A549 (cell line): ENCODE results near the gene GPC1. TPM values are rescaled to one million over a fixed set of nuclear protein-coding genes. Genes with fewer than 3 reads are reported as not detected.
A peak's percentile ranks its signal among the peaks of the same experiment; 100 is the strongest.

Experiments
- ATAC-seq, 2 experiments: fragments of 200-7000 bp in 1 of 2; fragments of >200 bp in 1 of 2; cut with Nextera tagmentation in 1 of 2; cut with Tn5 transposase in 1 of 2; 3 replicates each; pipeline versions ENCODE4 v1.8.0 to v1.9.1; 2018 to 2020; ENCODE audit warnings: mild to moderate bottlenecking in 1 of 2, moderate library complexity in 1 of 2
- CTCF ChIA-PET: fragments of 300-600 bp; sonication (Branson Sonifier 250); formaldehyde crosslinking; extraction: SDS; loops from one replicate; lab custom pipeline; 2021; ENCODE audit warnings: antibody characterized with exemption, inconsistent platforms; lab: Yijun Ruan, JAX
- POLR2A ChIA-PET: fragments of 350-600 bp; formaldehyde crosslinking; extraction: SDS; loops from one replicate; lab custom pipeline; 2021; ENCODE audit warnings: antibody characterized with exemption, inconsistent platforms; lab: Yijun Ruan, JAX
- DNase-seq, 2 experiments: peaks; one replicate each; pipeline versions ENCODE4 v3.0.0 to v3.0.0-alpha.2; 2011 to 2016; ENCODE audit warnings: low read depth in 1 of 2, low spot score in 1 of 2
- FAIRE-seq: peaks from 2 replicates; lab custom pipeline; 2011; peaks lifted over from hg19 to GRCh38; lab: Jason Lieb, UNC
- H3K27ac ChIP-seq, 2 experiments: fragments of >200 bp; sonication (Bioruptor Twin); formaldehyde crosslinking; 3 replicates each; pipeline ENCODE4 v1.5.1; 2016 to 2017
- H3K4me1 ChIP-seq: fragments of >200 bp; sonication (Bioruptor Twin); formaldehyde crosslinking; 3 replicates; pipeline ENCODE4 v1.6.1; 2016
- H3K4me2 ChIP-seq: fragments of >200 bp; sonication (Bioruptor Twin); formaldehyde crosslinking; 3 replicates; pipeline ENCODE4 v1.6.1; 2016
- H3K4me3 ChIP-seq: fragments of >200 bp; sonication (Bioruptor Twin); formaldehyde crosslinking; 3 replicates; pipeline ENCODE4 v1.5.1; 2016
- H3K9me3 ChIP-seq: fragments of >200 bp; sonication (Bioruptor Twin); formaldehyde crosslinking; 3 replicates; pipeline ENCODE4 v1.6.1; 2016
- BCL3 ChIP-seq: fragments of >200 bp; sonication (Bioruptor Twin); formaldehyde crosslinking; IDR thresholded peaks from 3 replicates; pipeline ENCODE4 v1.6.1; 2016
- BHLHE40 ChIP-seq: IDR thresholded peaks from 2 replicates; pipeline ENCODE4 v1.6.1; 2012; ENCODE audit warnings: low read depth, low read length, inconsistent platforms
- CBX2 ChIP-seq: fragments of 200-600 bp; sonication (generic); IDR thresholded peaks from 2 replicates; pipeline ENCODE4 v1.6.1; 2016; ENCODE audit warnings: low read depth, mild to moderate bottlenecking, borderline replicate concordance
- CEBPB ChIP-seq, 2 experiments: fragments of >200 bp in 1 of 2; sonication (Bioruptor Twin) in 1 of 2; formaldehyde crosslinking in 1 of 2; IDR thresholded peaks; 2 replicates each; pipeline ENCODE4 v1.6.1; 2012 to 2016
- E2F6 ChIP-seq: IDR thresholded peaks from 2 replicates; pipeline ENCODE4 v1.6.1; 2012; ENCODE audit warnings: low read depth, borderline replicate concordance
- EHMT2 ChIP-seq: fragments of 200-600 bp; sonication (generic); IDR thresholded peaks from 2 replicates; pipeline ENCODE4 v1.6.1; 2016; ENCODE audit warnings: antibody characterized with exemption, low read depth, mild to moderate bottlenecking, moderate library complexity
- EP300 ChIP-seq, 2 experiments: fragments of >200 bp; sonication (Bioruptor Twin); formaldehyde crosslinking; IDR thresholded peaks; 2 replicates in 1 of 2; 3 replicates in 1 of 2; pipeline ENCODE4 v1.6.1; 2016 to 2017
- HEYL ChIP-seq: fragments of 250-450 bp; sonication (Bioruptor Pico); IDR thresholded peaks from 2 replicates; pipeline ENCODE4 v1.8.0; 2021; ENCODE audit warnings: mild to moderate bottlenecking, moderate library complexity
- HOXB13 ChIP-seq: fragments of 250-450 bp; sonication (Bioruptor Pico); IDR thresholded peaks from 2 replicates; pipeline ENCODE4 v1.5.0; 2020; ENCODE audit warnings: low read depth, mild to moderate bottlenecking, moderate library complexity
- HOXB5 ChIP-seq: fragments of 250-450 bp; sonication (Bioruptor Pico); IDR thresholded peaks from 2 replicates; pipeline ENCODE4 v1.5.0; 2020; ENCODE audit warnings: mild to moderate bottlenecking, moderate library complexity
- JUN ChIP-seq, 2 experiments: fragments of >200 bp; sonication (Bioruptor Twin); formaldehyde crosslinking; IDR thresholded peaks; 2 replicates in 1 of 2; 3 replicates in 1 of 2; pipeline ENCODE4 v1.6.1; 2016 to 2017
- KDM5A ChIP-seq: fragments of 200-600 bp; sonication (generic); IDR thresholded peaks from 2 replicates; pipeline ENCODE4 v1.6.1; 2016; ENCODE audit warnings: antibody characterized with exemption, mild to moderate bottlenecking
- NFE2L2 ChIP-seq: fragments of 150-350 bp; conservative IDR thresholded peaks from 2 replicates; pipeline ENCODE4 v1.6.1; 2014; ENCODE audit warnings: low read length
- PHF8 ChIP-seq: fragments of 200-600 bp; sonication (generic); IDR thresholded peaks from 2 replicates; pipeline ENCODE4 v1.6.1; 2016; ENCODE audit warnings: low read depth, mild to moderate bottlenecking, antibody characterized with exemption, moderate library complexity, borderline replicate concordance
- RARB ChIP-seq: fragments of 250-450 bp; sonication (Bioruptor Pico); IDR thresholded peaks from 2 replicates; pipeline ENCODE4 v1.8.0; 2021; ENCODE audit warnings: mild to moderate bottlenecking, moderate library complexity
- RCOR1 ChIP-seq: fragments of 150-350 bp; IDR thresholded peaks from 2 replicates; pipeline ENCODE4 v1.6.1; 2014; ENCODE audit warnings: antibody characterized with exemption, low read length, low read depth
- RFX5 ChIP-seq: fragments of 450-650 bp; IDR thresholded peaks from 2 replicates; pipeline ENCODE4 v1.7.1; 2014; ENCODE audit warnings: antibody characterized with exemption, mild to moderate bottlenecking, moderate library complexity
- SMC3 ChIP-seq: fragments of >200 bp; sonication (Bioruptor Twin); formaldehyde crosslinking; IDR thresholded peaks from 3 replicates; pipeline ENCODE4 v1.6.1; 2018; ENCODE audit warnings: inconsistent platforms
- TFCP2L1 ChIP-seq: fragments of 250-450 bp; sonication (Bioruptor Pico); IDR thresholded peaks from 2 replicates; pipeline ENCODE4 v1.5.0; 2021; ENCODE audit warnings: mild to moderate bottlenecking
- ZC3H11A ChIP-seq: fragments of 450-650 bp; IDR thresholded peaks from 2 replicates; pipeline ENCODE4 v1.6.1; 2014; ENCODE audit warnings: antibody characterized with exemption, mild to moderate bottlenecking
- WGBS: methylation state at CpG from one replicate; pipeline ENCODE4 v1.1.6; 2017; ENCODE audit errors: missing lambda C conversion rate; 5-methylcytosine and 5-hydroxymethylcytosine counted together
- polyA plus RNA-seq, 4 experiments: library from polyadenylated mRNA; depleted of rRNA in 3 of 4; stranded (reverse); fragments of >200 nt; fragmentation: RNase III in 1 of 4; extraction: RNeasy Plus Mini Kit Qiagen cat#74134 plus additional on column Dnase treatment in 1 of 4; gene quantifications; 2 replicates in 3 of 4; 3 replicates in 1 of 4; pipeline ENCODE4 v1.2.3, GENCODE V29; 2011 to 2017
- TF ChIP-seq, protein P1 (sequence below): fragments of 200-600 bp; sonication (generic); IDR thresholded peaks from 2 replicates; pipeline ENCODE4 v1.6.1; 2016; ENCODE audit warnings: antibody characterized with exemption, mild to moderate bottlenecking, moderate library complexity
- TF ChIP-seq, protein P2 (sequence below): IDR thresholded peaks from 2 replicates; pipeline ENCODE4 v1.6.1; 2012

GPC1 gene
- polyA plus RNA-seq, 2 of the 4 experiments (the other 2 are of a cell fraction), result 19.8 to 97.7 TPM

- no peak for TF ChIP-seq HOXB5 (CRISPR knock-in tag)
- no peak for TF ChIP-seq RFX5
- no peak for TF ChIP-seq BCL3
- TF ChIP-seq EHMT2, result no peak
- TF ChIP-seq NFE2L2, result no peak
- TF ChIP-seq RCOR1, result no peak
- TF ChIP-seq KDM5A, result no peak
- TF ChIP-seq CBX2, result no peak
- TF ChIP-seq TFCP2L1, result no peak
- TF ChIP-seq HEYL (CRISPR knock-in tag), result no peak
Measured at GRCh38 chr2:240437861-240438809, 2.7 kb downstream of the GPC1 start (continued).

DNA sequence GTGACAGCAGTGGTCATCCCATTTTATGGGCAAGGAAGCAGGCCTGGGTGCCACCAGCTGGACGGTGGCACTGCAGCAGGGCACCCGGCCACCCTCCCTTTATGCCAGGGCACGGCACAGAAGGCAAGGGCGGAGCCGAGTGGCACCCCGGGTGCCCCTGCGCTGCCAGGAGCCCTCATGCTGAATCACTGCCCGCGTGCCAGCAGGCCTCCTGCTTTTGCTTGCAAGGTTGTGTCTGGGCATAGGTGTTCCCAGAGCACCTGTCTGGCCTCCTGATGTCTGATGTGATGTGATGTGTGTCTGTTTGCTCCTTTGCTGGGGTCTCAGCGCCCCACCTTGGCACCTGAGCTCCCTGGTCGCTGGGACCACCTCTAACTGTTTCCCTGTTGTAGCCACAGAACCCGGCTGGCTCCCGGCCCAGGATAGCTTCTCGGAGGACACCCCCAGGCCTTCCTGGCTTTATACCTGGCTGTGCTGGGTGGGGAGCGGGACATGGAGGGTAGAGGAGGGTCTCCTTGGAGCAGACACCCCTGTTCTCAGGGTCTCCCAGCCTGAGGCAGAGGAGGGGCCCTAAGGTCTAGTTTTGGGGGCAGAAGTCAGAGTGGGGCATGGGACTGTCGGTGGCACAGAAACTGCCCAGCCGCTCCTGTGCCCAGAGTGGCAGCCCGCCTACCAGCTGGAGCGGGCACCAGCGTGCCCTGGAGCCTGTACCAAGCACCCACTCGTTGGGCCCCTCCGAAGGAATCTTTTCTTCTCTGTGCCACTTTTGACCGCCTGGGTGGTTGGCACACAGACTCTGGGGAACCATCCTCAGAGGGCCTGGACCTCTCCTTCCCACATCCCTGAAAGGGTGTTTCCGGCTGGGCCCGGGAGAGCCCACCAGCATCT, 3.6 kb downstream of the GPC1 start:
- no peak for FAIRE-seq
- 75% methylated on average over 23 of the region's 25 CpGs for WGBS
- DNase-seq, result no peak
- Histone ChIP-seq H3K4me3 (no peak overlapping the region), H3K4me2 (peak overlapping the region; percentile 97), H3K27ac (peak overlapping the region; percentile 47 to 97; a peak in 3 of 6 replicates), H3K4me1 (peaks cover 43% of the 10 kb centered on the region), H3K9me3 (no peaks in the 10 kb centered on the region)
- no peak for TF ChIP-seq RARB
- no peak for TF ChIP-seq PHF8
- TF ChIP-seq ZC3H11A, result no peak
- TF ChIP-seq RCOR1, result no peak
- TF ChIP-seq SMC3, result no peak
- TF ChIP-seq E2F6, result no peak
- no peak for TF ChIP-seq HOXB13 (CRISPR knock-in tag)
- no peak for ATAC-seq
- POLR2A ChIA-PET, result no interaction called here
- CTCF ChIA-PET, result interaction anchor here (0.6 to 5.7 kb wide), 26 partner anchors 8 to 294 kb away, joined by 3 to 116 read pairs (median 5); no protein-coding TSS in a partner anchor

DNA sequence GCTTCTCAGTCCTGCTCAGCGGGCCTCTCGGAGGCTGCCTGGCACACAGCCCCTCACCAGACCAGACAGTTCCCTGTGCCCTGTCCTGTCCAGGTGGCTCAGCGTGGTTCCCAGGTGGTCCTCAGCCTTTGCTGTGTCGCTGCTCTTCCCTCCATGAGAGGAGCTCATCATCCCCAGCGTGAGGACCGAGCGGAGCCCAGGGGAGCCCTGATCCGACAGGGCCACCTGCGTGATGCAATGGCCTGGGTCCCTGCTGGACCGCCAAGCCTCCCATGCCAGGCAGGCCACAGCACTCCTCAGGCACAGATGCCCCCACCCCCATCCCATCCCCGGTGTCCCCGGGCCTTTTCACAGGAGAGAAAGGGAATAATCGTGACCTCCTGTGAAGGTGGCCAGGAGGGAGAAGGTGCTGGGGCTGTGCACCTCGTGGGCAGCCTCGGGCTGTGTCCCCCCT, 4.3 kb downstream of the GPC1 start:
- CTCF ChIA-PET, result interaction anchor here (1.0 to 5.7 kb wide), 6 partner anchors 8 to 215 kb away, joined by 3 to 116 read pairs (median 8); no protein-coding TSS in a partner anchor

More for the DNA sequence above, 4.3 kb downstream of the GPC1 start:
- Histone ChIP-seq H3K4me1 (peaks cover 45% of the 10 kb centered on the region), H3K27ac (no peak overlapping the region), H3K4me3 (no peak overlapping the region), H3K9me3 (no peaks in the 10 kb centered on the region), H3K4me2 (no peak overlapping the region)
- no peak for DNase-seq
- no peak for FAIRE-seq
- POLR2A ChIA-PET, result no interaction called here
- TF ChIP-seq BHLHE40 (no peak), EP300 (IDR thresholded peaks at IDR 0.05) (no peak), HOXB13 (CRISPR knock-in tag) (no peak), RCOR1 (no peak), CEBPB (IDR thresholded peaks at IDR 0.05) (no peak), JUN (IDR thresholded peaks at IDR 0.05) (no peak)
- TF ChIP-seq, protein P1, sequence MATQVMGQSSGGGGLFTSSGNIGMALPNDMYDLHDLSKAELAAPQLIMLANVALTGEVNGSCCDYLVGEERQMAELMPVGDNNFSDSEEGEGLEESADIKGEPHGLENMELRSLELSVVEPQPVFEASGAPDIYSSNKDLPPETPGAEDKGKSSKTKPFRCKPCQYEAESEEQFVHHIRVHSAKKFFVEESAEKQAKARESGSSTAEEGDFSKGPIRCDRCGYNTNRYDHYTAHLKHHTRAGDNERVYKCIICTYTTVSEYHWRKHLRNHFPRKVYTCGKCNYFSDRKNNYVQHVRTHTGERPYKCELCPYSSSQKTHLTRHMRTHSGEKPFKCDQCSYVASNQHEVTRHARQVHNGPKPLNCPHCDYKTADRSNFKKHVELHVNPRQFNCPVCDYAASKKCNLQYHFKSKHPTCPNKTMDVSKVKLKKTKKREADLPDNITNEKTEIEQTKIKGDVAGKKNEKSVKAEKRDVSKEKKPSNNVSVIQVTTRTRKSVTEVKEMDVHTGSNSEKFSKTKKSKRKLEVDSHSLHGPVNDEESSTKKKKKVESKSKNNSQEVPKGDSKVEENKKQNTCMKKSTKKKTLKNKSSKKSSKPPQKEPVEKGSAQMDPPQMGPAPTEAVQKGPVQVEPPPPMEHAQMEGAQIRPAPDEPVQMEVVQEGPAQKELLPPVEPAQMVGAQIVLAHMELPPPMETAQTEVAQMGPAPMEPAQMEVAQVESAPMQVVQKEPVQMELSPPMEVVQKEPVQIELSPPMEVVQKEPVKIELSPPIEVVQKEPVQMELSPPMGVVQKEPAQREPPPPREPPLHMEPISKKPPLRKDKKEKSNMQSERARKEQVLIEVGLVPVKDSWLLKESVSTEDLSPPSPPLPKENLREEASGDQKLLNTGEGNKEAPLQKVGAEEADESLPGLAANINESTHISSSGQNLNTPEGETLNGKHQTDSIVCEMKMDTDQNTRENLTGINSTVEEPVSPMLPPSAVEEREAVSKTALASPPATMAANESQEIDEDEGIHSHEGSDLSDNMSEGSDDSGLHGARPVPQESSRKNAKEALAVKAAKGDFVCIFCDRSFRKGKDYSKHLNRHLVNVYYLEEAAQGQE, result no peak
- TF ChIP-seq, protein P2, sequence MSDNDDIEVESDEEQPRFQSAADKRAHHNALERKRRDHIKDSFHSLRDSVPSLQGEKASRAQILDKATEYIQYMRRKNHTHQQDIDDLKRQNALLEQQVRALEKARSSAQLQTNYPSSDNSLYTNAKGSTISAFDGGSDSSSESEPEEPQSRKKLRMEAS, result no peak
- WGBS, result 100% methylated on average over 6 of the region's 15 CpGs
- ATAC-seq, result no peak
